H1 (cell line): ENCODE data around the gene BUB1B. TPM values are rescaled to one million over a fixed set of nuclear protein-coding genes. Genes with fewer than 3 reads are reported as not detected.

Source experiments
- CTCF ChIA-PET: fragments of 300-600 bp; sonication (Branson Sonifier 250); formaldehyde crosslinking; loops from one replicate; lab custom pipeline; 2021; ENCODE audit not compliant: partially characterized antibody; lab: Charles Lee
- POLR2A ChIA-PET: fragments of 300-600 bp; sonication (Branson Sonifier 250); formaldehyde crosslinking; loops from one replicate; lab custom pipeline; 2021; ENCODE audit warnings: inconsistent platforms; ENCODE audit not compliant: partially characterized antibody; lab: Charles Lee
- DNase-seq, 2 experiments: peaks; one replicate each; pipeline versions ENCODE4 v3.0.0 to v3.0.0-alpha.2; 2010 to 2022; ENCODE audit warnings: low spot score in 2 of 2, low read depth in 1 of 2, mixed read lengths in 1 of 2
- FAIRE-seq: peaks from 2 replicates; lab custom pipeline; 2011; peaks lifted over from hg19 to GRCh38; lab: Jason Lieb, UNC
- H2AFZ ChIP-seq: 2 replicates; pipeline ENCODE4 v1.8.1; 2012; ENCODE audit warnings: low read length, inconsistent platforms
- H2AK5ac ChIP-seq: 2 replicates; pipeline ENCODE4 v1.6.1; 2013; ENCODE audit warnings: low read depth, low read length
- H2BK120ac ChIP-seq: replicated peaks from 2 replicates; pipeline ENCODE3; 2013; ENCODE audit warnings: low read depth, low read length, inconsistent platforms
- H2BK12ac ChIP-seq: 2 replicates; pipeline ENCODE4 v1.6.1; 2013; ENCODE audit warnings: low read depth, low read length
- H2BK15ac ChIP-seq: 2 replicates; pipeline ENCODE4 v1.6.1; 2013; ENCODE audit warnings: low read length
- H2BK20ac ChIP-seq: 2 replicates; pipeline ENCODE4 v1.6.1; 2013; ENCODE audit warnings: low read length
- H2BK5ac ChIP-seq: 2 replicates; pipeline ENCODE4 v1.6.1; 2013; ENCODE audit warnings: low read depth, low read length
- H3K14ac ChIP-seq: 2 replicates; pipeline ENCODE4 v1.6.1; 2013; ENCODE audit warnings: inconsistent platforms; ENCODE audit not compliant: insufficient read length
- H3K18ac ChIP-seq: 2 replicates; pipeline ENCODE4 v1.6.1; 2013; ENCODE audit warnings: low read length; ENCODE audit errors: extremely low read depth
- H3K23ac ChIP-seq: 2 replicates; pipeline ENCODE4 v1.6.1; 2013; ENCODE audit warnings: inconsistent platforms; ENCODE audit not compliant: insufficient read length
- H3K23me2 ChIP-seq: 2 replicates; pipeline ENCODE4 v1.6.1; 2013; ENCODE audit warnings: low read depth, low read length
- H3K27ac ChIP-seq: 2 replicates; pipeline ENCODE4 v1.6.1; 2011; ENCODE audit warnings: low read depth, low read length, inconsistent platforms
- H3K27me3 ChIP-seq, 4 experiments: replicated peaks in 1 of 4; 1 replicate in 1 of 4; 2 replicates in 3 of 4; pipeline versions ENCODE4 v1.6.1 to v1.8.1; 2011 to 2013; ENCODE audit warnings: low read length in 3 of 4, mild to moderate bottlenecking in 3 of 4, inconsistent platforms in 2 of 4, mixed read lengths in 2 of 4, moderate library complexity in 1 of 4; ENCODE audit not compliant: control insufficient read depth in 3 of 4, insufficient read depth in 3 of 4; ENCODE audit errors: extremely low read depth in 1 of 4
- H3K36me3 ChIP-seq, 4 experiments: 2 replicates each; pipeline versions ENCODE4 v1.6.1 to v1.8.1; 2011 to 2013; ENCODE audit warnings: mild to moderate bottlenecking in 4 of 4, low read length in 3 of 4, moderate library complexity in 2 of 4, control low read depth in 1 of 4, inconsistent platforms in 1 of 4; ENCODE audit not compliant: insufficient read depth in 4 of 4, control insufficient read depth in 2 of 4
- H3K4ac ChIP-seq: replicated peaks from 2 replicates; pipeline ENCODE3; 2013; ENCODE audit warnings: low read length, low read depth, mixed read lengths, inconsistent platforms; ENCODE audit not compliant: insufficient read length
- H3K4me1 ChIP-seq, 4 experiments: replicated peaks in 1 of 4; 1 replicate in 1 of 4; 2 replicates in 3 of 4; pipeline versions ENCODE4 v1.6.1 to v1.8.1; 2011 to 2013; ENCODE audit warnings: low read length in 3 of 4, inconsistent platforms in 2 of 4, mixed read lengths in 1 of 4; ENCODE audit not compliant: insufficient read depth in 4 of 4, control insufficient read depth in 3 of 4
- H3K4me2 ChIP-seq, 2 experiments: 2 replicates each; pipeline versions ENCODE4 v1.6.1 to v1.8.1; 2011 to 2013; ENCODE audit warnings: low read depth in 2 of 2, low read length in 2 of 2, control low read depth in 1 of 2, inconsistent platforms in 1 of 2, mild to moderate bottlenecking in 1 of 2; ENCODE audit not compliant: insufficient read depth in 1 of 2
- H3K4me3 ChIP-seq, 4 experiments: fragments of 200-600, 300-600 bp in 1 of 4; sonication (generic), shearing (Covaris generic), sonication (Bioruptor Twin) in 1 of 4; 2 replicates each; pipeline versions ENCODE4 v1.5.1 to v1.8.1; 2011 to 2016; ENCODE audit warnings: low read length in 4 of 4, low read depth in 3 of 4, control low read depth in 2 of 4, inconsistent platforms in 2 of 4, mild to moderate bottlenecking in 2 of 4, mixed read lengths in 1 of 4, moderate library complexity in 1 of 4; ENCODE audit not compliant: insufficient read depth in 2 of 4; ENCODE audit errors: extremely low read depth in 1 of 4
- H3K56ac ChIP-seq: replicated peaks from 2 replicates; pipeline ENCODE3; 2013; ENCODE audit warnings: low read depth, mild to moderate bottlenecking, mixed read lengths, low read length, inconsistent platforms; ENCODE audit not compliant: insufficient read length
- H3K79me1 ChIP-seq: 2 replicates; pipeline ENCODE4 v1.6.1; 2013; ENCODE audit warnings: low read depth, low read length, control low read depth
- H3K79me2 ChIP-seq, 2 experiments: 2 replicates each; pipeline versions ENCODE4 v1.6.1 to v1.8.1; 2012 to 2013; ENCODE audit warnings: low read length in 2 of 2, mild to moderate bottlenecking in 2 of 2, inconsistent platforms in 1 of 2; ENCODE audit not compliant: insufficient read depth in 2 of 2, control insufficient read depth in 1 of 2
- H3K9ac ChIP-seq, 4 experiments: replicated peaks in 1 of 4; 1 replicate in 1 of 4; 2 replicates in 3 of 4; pipeline versions ENCODE4 v1.6.1 to v1.8.1; 2011 to 2013; ENCODE audit warnings: low read depth in 3 of 4, low read length in 3 of 4, control low read depth in 2 of 4, mild to moderate bottlenecking in 2 of 4, moderate library complexity in 2 of 4, inconsistent platforms in 1 of 4; ENCODE audit errors: extremely low read depth in 1 of 4
- H3K9me3 ChIP-seq, 2 experiments: 2 replicates each; pipeline versions ENCODE4 v1.6.1 to v1.8.1; 2012 to 2013; ENCODE audit warnings: mild to moderate bottlenecking in 2 of 2, moderate library complexity in 2 of 2, control low read depth in 1 of 2, inconsistent platforms in 1 of 2, low read depth in 1 of 2, low read length in 1 of 2, mixed read lengths in 1 of 2; ENCODE audit not compliant: insufficient read depth in 2 of 2
- H4K20me1 ChIP-seq, 2 experiments: replicated peaks in 1 of 2; 2 replicates each; pipeline versions ENCODE3 to v1.8.1; 2011 to 2013; ENCODE audit warnings: inconsistent platforms in 2 of 2, low read length in 2 of 2, mild to moderate bottlenecking in 1 of 2; ENCODE audit not compliant: insufficient read depth in 2 of 2, control insufficient read depth in 1 of 2
- H4K5ac ChIP-seq: 2 replicates; pipeline ENCODE4 v1.6.1; 2013; ENCODE audit warnings: low read length, low read depth, mixed read lengths, inconsistent platforms; ENCODE audit not compliant: insufficient read length
- H4K8ac ChIP-seq: 2 replicates; pipeline ENCODE4 v1.8.0; 2013; ENCODE audit warnings: mild to moderate bottlenecking, moderate library complexity, low read length, inconsistent platforms; ENCODE audit not compliant: insufficient read depth; ENCODE audit errors: extremely low read depth
- H4K91ac ChIP-seq: replicated peaks from 2 replicates; pipeline ENCODE3; 2013; ENCODE audit warnings: low read length, mixed read lengths, inconsistent platforms; ENCODE audit not compliant: insufficient read length
- E2F6 ChIP-seq: IDR thresholded peaks from 2 replicates; pipeline ENCODE4 v1.6.1; 2012; ENCODE audit warnings: inconsistent platforms
- EZH2 ChIP-seq: fragments of 200-600 bp; sonication (generic); IDR thresholded peaks from 2 replicates; pipeline ENCODE4 v1.7.1; 2012; ENCODE audit warnings: low read depth, mild to moderate bottlenecking, moderate library complexity, low read length, inconsistent platforms; ENCODE audit not compliant: severe bottlenecking
- MAFK ChIP-seq: IDR thresholded peaks from 2 replicates; pipeline ENCODE4 v1.6.1; 2012; ENCODE audit warnings: low read depth, mild to moderate bottlenecking, improper control_type of control experiment, low read length
- RNF2 ChIP-seq: fragments of 200-900, 300-1000 bp; sonication (generic); IDR thresholded peaks from 2 replicates; pipeline ENCODE4 v1.7.1; 2016; ENCODE audit warnings: borderline replicate concordance, low read depth, mild to moderate bottlenecking, antibody characterized with exemption, low read length; ENCODE audit not compliant: poor library complexity, severe bottlenecking; ENCODE audit errors: missing control alignments
- RXRA ChIP-seq: IDR thresholded peaks from 2 replicates; pipeline ENCODE4 v1.6.1; 2011; ENCODE audit warnings: low read depth, mild to moderate bottlenecking, low read length, moderate library complexity; ENCODE audit not compliant: insufficient read depth
- TAF7 ChIP-seq: optimal IDR thresholded peaks from 2 replicates; pipeline ENCODE3; 2011; ENCODE audit warnings: low read depth, mild to moderate bottlenecking, inconsistent platforms, low read length, moderate library complexity, borderline replicate concordance
- TBP ChIP-seq: IDR thresholded peaks from 2 replicates; pipeline ENCODE4 v1.6.1; 2011; ENCODE audit warnings: low read depth, low read length, improper control_type of control experiment
- TCF12 ChIP-seq: IDR thresholded peaks from 2 replicates; pipeline ENCODE4 v1.6.1; 2011; ENCODE audit warnings: low read depth, mild to moderate bottlenecking, low read length
- WGBS, 2 experiments: shearing (Covaris generic) in 1 of 2; methylation state at CpG; one replicate each; pipeline versions ENCODE4 v1.1.6 to v1.1.7; 2013 to 2015; ENCODE audit warnings: low lambda C conversion rate in 2 of 2, mixed read lengths in 2 of 2, inconsistent platforms in 1 of 2, low coverage in 1 of 2, missing lambda C conversion rate in 1 of 2; ENCODE audit not compliant: insufficient replicate concordance in 2 of 2, insufficient coverage in 1 of 2, insufficient read length in 1 of 2; ENCODE audit errors: extremely low coverage in 1 of 2, missing lambda C conversion rate in 1 of 2; 5-methylcytosine and 5-hydroxymethylcytosine counted together
- polyA plus RNA-seq, 7 experiments: library from polyadenylated mRNA; depleted of rRNA in 3 of 7; stranded (reverse) in 5 of 7; unstranded in 2 of 7; fragments of >200 nt in 5 of 7; fragments of 200-250 nt in 2 of 7; gene quantifications; 1 replicate in 5 of 7; 2 replicates in 1 of 7; 4 replicates in 1 of 7; pipeline versions ENCODE4 v1.2.1 to v1.2.3, GENCODE V29; 2011 to 2013; ENCODE audit warnings: missing spikeins in 2 of 7, mixed read lengths in 2 of 7
- total RNA-seq: library from RNA; stranded (reverse); fragmentation: NEBNext Ultra II Directional; extraction: Animal tissue kit (Norgen Biotek cat#: 25700); gene quantifications from 2 replicates; pipeline ENCODE4 v1.2.1, GENCODE V29; 2021

Gene BUB1B
- total and polyA plus RNA-seq, 2 of the 8 experiments (the other 6 are each of a cell fraction or from before 2014, with no cell fraction given): 48.9 to 144 TPM

DNA sequence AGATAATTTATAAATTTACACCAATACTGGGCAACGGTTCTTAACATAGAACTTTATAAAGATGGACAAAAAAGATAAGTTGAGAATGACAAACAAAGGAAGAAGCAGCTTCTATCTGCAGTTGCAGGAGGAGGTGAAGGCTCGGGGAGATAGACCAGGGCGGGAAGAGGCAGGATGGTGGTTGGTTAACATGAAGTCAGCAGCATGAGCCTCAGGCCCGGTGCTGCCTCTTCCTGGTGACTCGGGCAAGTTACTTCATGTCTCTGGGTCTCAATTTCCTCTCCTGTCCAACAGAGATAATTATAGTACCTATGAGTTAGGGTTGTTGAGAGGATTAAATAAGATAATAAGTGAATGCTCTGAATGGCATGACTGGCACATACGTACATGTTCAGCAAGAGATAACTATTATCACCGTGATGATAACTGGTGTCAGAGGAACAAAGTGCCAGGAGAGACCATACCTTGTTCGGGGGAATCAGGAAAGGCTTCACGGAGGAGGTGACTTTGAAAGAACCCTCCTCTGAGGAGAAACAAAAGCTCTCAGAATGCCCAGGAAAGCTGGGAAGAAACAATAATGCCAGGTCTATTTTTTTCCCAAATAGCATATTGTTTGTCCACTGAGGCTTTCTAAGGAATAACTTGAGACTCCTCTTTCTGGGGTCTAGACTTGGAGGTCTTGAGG is 82.4 kb downstream of the BUB1B start:
- Histone ChIP-seq H3K36me3 (no peaks in the 10 kb centered on the region), H4K8ac (no peak overlapping the region), H3K9me3 (no peaks in the 10 kb centered on the region), H3K4me2 (no peak overlapping the region), H3K18ac (no peak overlapping the region), H3K14ac (no peak overlapping the region), H2BK20ac (no peak overlapping the region), H3K4me1 (peaks cover 7 to 27% (median 22%) of the 10 kb centered on the region in 4 experiments), H3K79me2 (no peaks in the 10 kb centered on the region), H3K56ac (no peak overlapping the region), H4K20me1 (no peaks in the 10 kb centered on the region), H4K91ac (no peak overlapping the region), H2BK5ac (no peak overlapping the region), H3K9ac (no peak overlapping the region), H2BK120ac (no peak overlapping the region), H3K27ac (no peak overlapping the region), H3K23ac (no peak overlapping the region), H2BK12ac (no peak overlapping the region), H2AK5ac (no peak overlapping the region), H3K27me3 (peaks cover 0 to 2% (median 0%) of the 10 kb centered on the region in 4 experiments; a peak in 1 of 7 replicates), H3K23me2 (peaks cover 4% of the 10 kb centered on the region; the same call in 1 of the 2 replicates), H2AFZ (no peak overlapping the region), H3K4ac (no peak overlapping the region), H3K4me3 (no peak overlapping the region), H2BK15ac (no peak overlapping the region), H3K79me1 (no peaks in the 10 kb centered on the region), H4K5ac (no peak overlapping the region)
- no peak for DNase-seq
- 82% methylated on average over 9 of the region's 9 CpGs; no CpG with 5 or more reads in 1 of the 2 experiments for WGBS, 2 experiments
- ChIA-PET POLR2A (interaction anchor here (1.1 to 6.2 kb wide), 7 partner anchors 7 to 190 kb away, joined by 3 to 47 read pairs (median 3); no protein-coding TSS in a partner anchor), CTCF (interaction anchor here (0.9 to 46.3 kb wide), 10 partner anchors 7 to 80 kb away, joined by 3 to 1340 read pairs (median 4); no protein-coding TSS in a partner anchor)
- no peak for TF ChIP-seq RXRA
- TF ChIP-seq RNF2: no peak
- no peak for TF ChIP-seq MAFK
- no peak for TF ChIP-seq TBP
- TF ChIP-seq TAF7: no peak
- no peak for TF ChIP-seq TCF12
- TF ChIP-seq E2F6: peak; percentile 73
- no peak for TF ChIP-seq EZH2
- no peak for FAIRE-seq
